ENCODE measurements around the gene VIPR1.

VIPR1 gene

GRCh38 chr3:42581400-42581708, 78.9 kb downstream of the VIPR1 start:
- DNase-seq (ENCODE audit: low read depth) = no peak

DNA sequence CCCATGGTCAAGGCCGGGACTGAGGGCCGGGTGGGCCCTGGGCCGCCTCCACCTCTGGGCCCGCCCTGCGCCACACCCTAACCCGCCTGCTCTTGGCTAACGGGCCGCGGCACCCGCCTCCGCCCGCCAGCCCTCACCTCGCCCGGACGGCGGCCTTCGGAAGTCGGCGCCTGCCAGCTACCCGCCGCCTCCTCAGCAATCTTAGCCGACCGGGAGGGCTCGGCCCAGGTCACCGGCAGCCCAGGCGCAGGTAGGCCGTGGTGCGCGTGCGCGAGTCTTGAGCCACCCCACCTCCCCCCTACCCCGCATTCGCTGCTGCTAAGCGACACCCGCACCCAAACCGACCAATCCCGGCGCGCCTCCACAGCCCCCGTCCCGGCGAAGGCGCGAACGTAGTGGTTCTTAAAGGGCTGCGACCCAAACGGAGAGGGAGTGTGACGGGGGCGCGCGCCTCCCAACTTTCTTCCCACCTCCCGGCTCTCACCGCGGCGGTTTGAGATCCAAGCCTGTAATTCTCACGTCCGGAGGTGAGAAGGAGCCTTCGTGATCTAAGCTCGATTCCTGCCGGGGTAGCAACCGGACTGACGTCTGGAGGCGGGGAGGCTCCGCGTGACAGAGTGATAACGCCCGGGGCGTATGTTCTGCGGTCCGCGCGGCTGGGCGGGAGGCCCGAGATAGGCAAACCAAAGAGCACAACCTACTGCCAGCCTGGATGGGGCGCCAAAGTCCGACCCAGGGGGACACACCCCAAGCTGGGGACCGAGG, 79.4 kb downstream of the VIPR1 start, which contains the start of gene SEC22C:
Gene SEC22C (minus strand): TSS at position 259 of the 765 bp plus-strand sequence. CDS start 12,921 bp downstream, outside the sequence.
- DNase-seq (ENCODE audit: low read depth) = peak; percentile 83

- DNase-seq (ENCODE audit: low read depth) = no peak
Observed at GRCh38 chr3:42582474-42583070, 80.1 kb downstream of the VIPR1 start.
